Peyer's patch (tissue), 4 donors: ENCODE results near the gene TMEM163. TPM values are rescaled to one million over a fixed set of nuclear protein-coding genes. Genes with fewer than 3 reads are reported as not detected.
"Not testable (repeated sequence)": the region's sequence is repeated elsewhere in the genome, so short reads cannot be mapped to it uniquely, and the experiment has no call there.

Source experiments
- DNase-seq, 3 donors: peaks; one replicate each; pipeline ENCODE4 v3.0.0-alpha.2; 2017 to 2019
- H3K27ac ChIP-seq, 4 donors: fragments of 200-600 bp; sonication (generic); one replicate each; pipeline ENCODE4 v1.5.1; 2016 to 2019
- H3K27me3 ChIP-seq, 2 donors: fragments of 200-600 bp; sonication (generic); one replicate each; pipeline ENCODE4 v1.5.1; 2019
- H3K36me3 ChIP-seq, 3 donors: fragments of 200-600 bp; sonication (generic); one replicate each; pipeline ENCODE4 v1.5.1; 2016 to 2019
- H3K4me1 ChIP-seq, 4 donors: fragments of 200-600 bp; sonication (generic); one replicate each; pipeline ENCODE4 v1.5.1; 2016 to 2019
- H3K4me3 ChIP-seq, 4 donors: fragments of 200-600 bp; sonication (generic); 1 replicate in 3 of 4; 2 replicates in 1 of 4; pipeline ENCODE4 v1.5.1; 2016 to 2019; ENCODE audit warnings: mild to moderate bottlenecking in 1 of 4
- H3K9me3 ChIP-seq, 4 donors: fragments of 200-600 bp; sonication (generic); one replicate each; pipeline ENCODE4 v1.5.1; 2016 to 2019; ENCODE audit warnings: mild to moderate bottlenecking in 1 of 4
- POLR2A ChIP-seq, 2 donors: fragments of 450-650 bp; IDR thresholded peaks; one replicate each; pipeline ENCODE4 v1.5.1; 2017; ENCODE audit warnings: antibody characterized with exemption in 2 of 2, mild to moderate bottlenecking in 2 of 2, moderate library complexity in 2 of 2
- total RNA-seq, 4 donors: library from RNA; depleted of rRNA; stranded (reverse); fragments of >200 nt; gene quantifications; one replicate each; pipeline ENCODE4 v1.1.0, GENCODE V29; 2016
- TF ChIP-seq, protein P1 (sequence below), 6 experiments: fragments of 450-650 bp in 4 of 6; fragments of 200-600 bp in 2 of 6; sonication (generic) in 1 of 6; IDR thresholded peaks; one replicate each; pipeline ENCODE4 v1.5.1; 2017 to 2019; ENCODE audit warnings: antibody characterized with exemption in 6 of 6, mild to moderate bottlenecking in 3 of 6, moderate library complexity in 1 of 6

The TMEM163 gene
- total RNA-seq, 4 donors from 2014 or later: 1.7 TPM; not detected in 3

DNA sequence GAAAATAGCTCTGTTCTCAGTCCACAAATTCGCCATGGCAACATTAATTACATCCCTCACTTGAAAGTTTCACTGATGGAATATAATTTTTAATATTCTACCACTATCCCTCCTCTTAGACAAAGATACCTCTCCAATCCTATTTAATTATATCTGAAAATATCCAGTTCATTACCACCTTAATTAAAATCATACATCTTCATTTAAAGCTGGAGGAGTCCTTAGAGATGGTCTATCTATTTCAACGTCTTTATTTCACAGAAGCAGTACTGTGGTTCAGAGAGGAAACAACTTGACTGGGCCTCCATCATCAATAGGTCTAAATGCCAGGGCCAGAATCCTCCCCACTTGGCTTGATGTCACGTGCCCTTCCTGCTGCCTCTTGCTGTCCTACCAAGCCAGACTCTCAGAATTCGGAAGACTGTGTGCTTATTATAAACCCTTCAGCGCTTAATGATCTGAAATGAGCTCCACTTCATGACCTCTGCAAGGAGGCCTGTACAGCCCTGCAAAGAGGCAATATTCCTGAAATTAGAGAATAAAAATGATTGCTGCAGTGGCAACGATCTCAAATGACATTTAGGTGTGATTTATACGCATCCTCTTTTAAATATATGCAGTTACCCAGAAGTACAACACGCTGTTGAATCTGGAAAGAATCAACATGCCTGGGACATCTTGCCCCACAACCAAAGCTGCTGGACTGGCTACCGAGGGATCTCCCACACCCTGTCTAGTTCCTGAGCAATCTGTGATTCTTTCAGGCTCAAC, 146.3 kb downstream of the TMEM163 start:
- TF ChIP-seq POLR2A (IDR thresholded peaks at IDR 0.05): no peak
- TF ChIP-seq, protein P1, sequence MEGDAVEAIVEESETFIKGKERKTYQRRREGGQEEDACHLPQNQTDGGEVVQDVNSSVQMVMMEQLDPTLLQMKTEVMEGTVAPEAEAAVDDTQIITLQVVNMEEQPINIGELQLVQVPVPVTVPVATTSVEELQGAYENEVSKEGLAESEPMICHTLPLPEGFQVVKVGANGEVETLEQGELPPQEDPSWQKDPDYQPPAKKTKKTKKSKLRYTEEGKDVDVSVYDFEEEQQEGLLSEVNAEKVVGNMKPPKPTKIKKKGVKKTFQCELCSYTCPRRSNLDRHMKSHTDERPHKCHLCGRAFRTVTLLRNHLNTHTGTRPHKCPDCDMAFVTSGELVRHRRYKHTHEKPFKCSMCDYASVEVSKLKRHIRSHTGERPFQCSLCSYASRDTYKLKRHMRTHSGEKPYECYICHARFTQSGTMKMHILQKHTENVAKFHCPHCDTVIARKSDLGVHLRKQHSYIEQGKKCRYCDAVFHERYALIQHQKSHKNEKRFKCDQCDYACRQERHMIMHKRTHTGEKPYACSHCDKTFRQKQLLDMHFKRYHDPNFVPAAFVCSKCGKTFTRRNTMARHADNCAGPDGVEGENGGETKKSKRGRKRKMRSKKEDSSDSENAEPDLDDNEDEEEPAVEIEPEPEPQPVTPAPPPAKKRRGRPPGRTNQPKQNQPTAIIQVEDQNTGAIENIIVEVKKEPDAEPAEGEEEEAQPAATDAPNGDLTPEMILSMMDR (IDR thresholded peaks at IDR 0.05): no peak
- no peaks in the 10 kb centered on the region for H3K36me3 ChIP-seq
- H3K27me3 ChIP-seq: no peaks in the 10 kb centered on the region
- H3K27ac ChIP-seq: no peak overlapping the region
- H3K4me1 ChIP-seq: no peaks in the 10 kb centered on the region
- no peak for DNase-seq
- H3K4me3 ChIP-seq: no peak overlapping the region
- no peaks in the 10 kb centered on the region for H3K9me3 ChIP-seq

DNA sequence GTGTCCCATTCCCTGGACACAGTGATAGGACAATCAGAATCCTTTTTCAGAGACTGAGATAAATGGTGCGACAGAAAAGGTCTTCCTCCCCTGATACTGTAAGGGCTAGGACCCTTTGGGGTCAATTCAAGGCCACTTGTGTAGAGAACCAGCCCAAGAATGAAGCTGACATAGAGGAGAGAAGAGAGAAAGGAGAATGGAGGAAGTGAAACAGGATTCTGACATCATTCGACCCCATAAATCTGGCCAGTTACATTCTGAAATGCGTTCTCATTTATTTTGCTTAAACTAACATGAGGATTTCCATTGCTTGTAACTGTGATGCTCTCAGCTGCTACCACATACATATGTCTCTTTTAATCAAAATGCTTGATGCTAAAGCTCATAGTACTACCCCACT, 148.1 kb downstream of the TMEM163 start:
- TF ChIP-seq, protein P1 (IDR thresholded peaks at IDR 0.05): no peak
- no peak for TF ChIP-seq POLR2A (IDR thresholded peaks at IDR 0.05)

DNA sequence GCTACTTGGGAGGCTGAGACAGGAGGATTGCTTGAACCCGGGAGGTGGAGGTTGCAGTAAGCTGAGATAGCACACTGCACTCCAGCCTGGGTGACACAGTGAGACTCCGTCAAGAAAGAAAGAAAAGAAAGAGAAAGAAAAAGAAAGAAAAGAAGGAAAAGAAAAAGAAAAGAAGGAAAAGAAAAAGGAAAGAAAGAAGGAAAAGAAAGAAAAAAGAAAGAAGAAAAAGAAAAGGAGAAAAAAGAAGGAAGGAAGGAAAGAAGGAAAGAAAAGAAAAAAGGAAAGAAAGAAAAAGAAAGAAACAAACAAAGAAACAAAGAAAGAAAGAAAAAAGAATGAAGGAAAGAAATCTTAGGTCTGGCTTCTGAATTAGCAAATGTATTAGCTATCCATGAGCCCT, 150.4 kb downstream of the TMEM163 start:
- no peaks in the 10 kb centered on the region for H3K9me3 ChIP-seq
- no peaks in the 10 kb centered on the region for H3K36me3 ChIP-seq
- no peak overlapping the region for H3K27ac ChIP-seq
- no peak for DNase-seq
- H3K27me3 ChIP-seq: no peaks in the 10 kb centered on the region
- TF ChIP-seq, protein P1 (IDR thresholded peaks at IDR 0.05): no peak
- no peak for TF ChIP-seq POLR2A (IDR thresholded peaks at IDR 0.05)
- no peak overlapping the region for H3K4me3 ChIP-seq
- no peaks in the 10 kb centered on the region for H3K4me1 ChIP-seq

More for the DNA sequence above, 148.1 kb downstream of the TMEM163 start:
- Histone ChIP-seq H3K36me3 (no peaks in the 10 kb centered on the region), H3K27me3 (no peaks in the 10 kb centered on the region), H3K4me3 (no peak overlapping the region), H3K4me1 (no peaks in the 10 kb centered on the region), H3K9me3 (no peaks in the 10 kb centered on the region), H3K27ac (no peak overlapping the region)
- DNase-seq: no peak

DNA sequence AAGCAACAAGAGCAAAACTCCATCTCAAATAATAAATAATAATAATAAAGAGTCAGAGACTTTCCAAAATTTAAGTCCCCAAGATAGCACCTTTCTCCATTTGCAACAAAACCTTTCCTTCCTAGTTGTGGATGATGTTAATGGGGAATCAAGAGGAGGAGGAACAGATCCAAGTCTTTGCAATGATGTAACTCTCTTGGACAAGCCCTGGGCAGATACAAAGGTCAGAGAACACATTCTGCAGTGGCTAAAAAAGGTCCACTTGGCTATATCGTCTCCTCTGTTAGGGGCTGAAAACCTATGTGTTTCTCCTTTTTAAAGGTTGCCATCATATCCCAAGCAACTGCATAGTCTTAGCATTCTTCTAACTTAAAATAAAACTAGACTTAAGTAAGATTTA, 151.1 kb downstream of the TMEM163 start:
- no peaks in the 10 kb centered on the region for H3K9me3 ChIP-seq
- TF ChIP-seq, protein P1 (IDR thresholded peaks at IDR 0.05): no peak
- TF ChIP-seq POLR2A (IDR thresholded peaks at IDR 0.05): no peak
- no peaks in the 10 kb centered on the region for H3K36me3 ChIP-seq
- H3K27me3 ChIP-seq: no peaks in the 10 kb centered on the region
- no peaks in the 10 kb centered on the region for H3K4me1 ChIP-seq
- H3K4me3 ChIP-seq: no peak overlapping the region
- H3K27ac ChIP-seq: no peak overlapping the region
- no peak for DNase-seq

DNA sequence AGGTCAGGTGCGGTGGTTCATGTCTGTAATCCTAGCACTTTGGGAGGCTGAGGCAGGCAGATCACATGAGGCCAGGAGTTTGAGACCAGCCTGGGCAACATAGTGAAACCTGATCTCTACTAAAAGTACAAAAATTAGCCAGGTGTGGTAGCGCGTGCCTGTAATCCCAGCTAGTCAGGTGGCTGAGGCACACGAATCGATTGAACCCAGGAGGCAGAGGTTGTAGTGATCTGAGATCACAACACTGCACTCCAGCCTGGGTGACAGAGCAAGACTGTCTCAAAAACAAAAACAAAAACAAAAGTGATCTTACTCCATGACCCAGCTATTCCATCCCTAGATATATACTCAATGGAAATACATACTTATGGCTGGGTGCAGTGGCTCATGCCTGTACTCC, 153.8 kb downstream of the TMEM163 start:
- not testable (repeated sequence) for H3K27ac ChIP-seq, H3K4me3 ChIP-seq, H3K4me1 ChIP-seq, DNase-seq, H3K27me3 ChIP-seq, H3K36me3 ChIP-seq, H3K9me3 ChIP-seq

DNA sequence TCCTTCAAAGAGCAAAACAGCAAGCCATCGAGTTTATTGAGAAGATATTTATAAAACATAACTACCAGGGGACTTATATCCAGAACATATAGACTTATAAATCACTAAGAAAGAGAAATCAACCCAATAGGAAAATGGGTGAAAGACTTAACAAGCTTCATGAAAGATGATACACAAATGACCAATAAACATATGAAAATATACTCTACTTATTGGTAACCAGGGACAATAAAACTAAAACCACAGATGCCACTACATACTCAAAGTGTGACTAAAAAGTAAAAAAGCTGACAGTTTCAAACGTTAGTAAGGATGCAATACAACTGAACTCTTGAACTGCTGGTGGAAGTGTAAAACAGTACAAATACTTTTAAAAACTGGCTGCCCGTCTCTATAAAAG, 154.3 kb downstream of the TMEM163 start:
- H3K27ac ChIP-seq: no peak overlapping the region
- no peaks in the 10 kb centered on the region for H3K9me3 ChIP-seq
- H3K36me3 ChIP-seq: no peaks in the 10 kb centered on the region
- H3K27me3 ChIP-seq: no peaks in the 10 kb centered on the region
- no peak for DNase-seq
- H3K4me1 ChIP-seq: no peaks in the 10 kb centered on the region
- no peak for TF ChIP-seq POLR2A (IDR thresholded peaks at IDR 0.05)
- TF ChIP-seq, protein P1 (IDR thresholded peaks at IDR 0.05): no peak
- H3K4me3 ChIP-seq: no peak overlapping the region
